GM23248 (cell line): ENCODE results near the gene CTNNA2. TPM values are rescaled to one million over a fixed set of nuclear protein-coding genes. Genes with fewer than 3 reads are reported as not detected.

Experiments
- DNase-seq: peaks from one replicate; pipeline ENCODE4 v3.0.0-alpha.2; 2015
- H2AFZ ChIP-seq: fragments of 200-600 bp; sonication (generic); 2 replicates; pipeline ENCODE4 v1.6.1; 2016; ENCODE audit warnings: antibody characterized with exemption
- H3F3A ChIP-seq: fragments of 200-600 bp; sonication (generic); 2 replicates; pipeline ENCODE4 v1.6.1; 2016; ENCODE audit warnings: mild to moderate bottlenecking, antibody characterized with exemption, mixed run types; ENCODE audit not compliant: insufficient read depth
- H3K27ac ChIP-seq: fragments of 200-600 bp; sonication (generic); 2 replicates; pipeline ENCODE4 v1.5.1; 2016; ENCODE audit warnings: mild to moderate bottlenecking
- H3K27me3 ChIP-seq: fragments of 200-600 bp; sonication (generic); replicated peaks from 2 replicates; pipeline ENCODE4 v1.6.1; 2016; ENCODE audit warnings: mild to moderate bottlenecking; ENCODE audit not compliant: insufficient read depth
- H3K36me3 ChIP-seq: fragments of 200-600 bp; sonication (generic); 2 replicates; pipeline ENCODE4 v1.6.1; 2016; ENCODE audit warnings: low read depth, mild to moderate bottlenecking
- H3K4me1 ChIP-seq: fragments of 200-600 bp; sonication (generic); 2 replicates; pipeline ENCODE4 v1.6.1; 2016; ENCODE audit warnings: mild to moderate bottlenecking; ENCODE audit not compliant: insufficient read depth
- H3K4me2 ChIP-seq: fragments of 200-600 bp; sonication (generic); one replicate; pipeline ENCODE4 v1.6.1; 2016; ENCODE audit warnings: mild to moderate bottlenecking; ENCODE audit not compliant: unreplicated experiment
- H3K4me3 ChIP-seq: fragments of 200-600 bp; sonication (generic); 2 replicates; pipeline ENCODE4 v1.5.1; 2016; ENCODE audit warnings: mild to moderate bottlenecking
- H3K79me2 ChIP-seq: fragments of 200-600 bp; sonication (generic); 2 replicates; pipeline ENCODE4 v1.6.1; 2016; ENCODE audit warnings: mild to moderate bottlenecking; ENCODE audit not compliant: insufficient read depth
- H3K9ac ChIP-seq: fragments of 200-600 bp; sonication (generic); 2 replicates; pipeline ENCODE4 v1.6.1; 2016; ENCODE audit warnings: mild to moderate bottlenecking
- H3K9me2 ChIP-seq: fragments of 200-600 bp; sonication (generic); 2 replicates; pipeline ENCODE4 v1.6.1; 2016; ENCODE audit warnings: mixed run types, mild to moderate bottlenecking, moderate library complexity; ENCODE audit not compliant: insufficient read depth
- H3K9me3 ChIP-seq: fragments of 200-600 bp; sonication (generic); one replicate; pipeline ENCODE4 v1.6.1; 2017; ENCODE audit warnings: low read depth
- H4K20me1 ChIP-seq: fragments of 200-600 bp; sonication (generic); 2 replicates; pipeline ENCODE4 v1.6.0; 2016; ENCODE audit not compliant: insufficient read depth
- EZH2 ChIP-seq: fragments of 200-600 bp; sonication (generic); IDR thresholded peaks from 2 replicates; pipeline ENCODE4 v1.6.1; 2018; ENCODE audit warnings: antibody characterized with exemption, mild to moderate bottlenecking; ENCODE audit not compliant: insufficient read depth, poor library complexity, severe bottlenecking
- EZH2phosphoT487 ChIP-seq: fragments of 200-600 bp; sonication (generic); IDR thresholded peaks from 2 replicates; pipeline ENCODE4 v1.6.1; 2018; ENCODE audit warnings: antibody characterized with exemption, moderate library complexity, mild to moderate bottlenecking, low read depth; ENCODE audit not compliant: insufficient read depth
- WGBS, 2 experiments: methylation state at CpG; one replicate each; pipeline ENCODE4 v1.1.6; 2015 to 2017; ENCODE audit warnings: low lambda C conversion rate in 2 of 2, low coverage in 1 of 2; ENCODE audit errors: missing lambda C conversion rate in 2 of 2; 5-methylcytosine and 5-hydroxymethylcytosine counted together
- in situ Hi-C: fragments of 300-500 bp; cut with MboI; formaldehyde crosslinking; loops from 2 replicates; pipeline ENCODE4 v1.15.0; 2020
- polyA plus RNA-seq: library from polyadenylated mRNA; unstranded; fragments of >200 nt; fragmentation: Nextera tagmentation; extraction: Ambion mirVana; gene quantifications from 2 replicates; pipeline ENCODE4 v1.2.1, GENCODE V29; 2016
- total RNA-seq: library from RNA; depleted of rRNA; stranded (reverse); fragments of >200 nt; shearing (Covaris generic); gene quantifications from 2 replicates; pipeline ENCODE4 v1.2.3, GENCODE V29; 2014

The CTNNA2 gene
- total and polyA plus RNA-seq, 2 experiments from 2014 or later: not detected

DNA sequence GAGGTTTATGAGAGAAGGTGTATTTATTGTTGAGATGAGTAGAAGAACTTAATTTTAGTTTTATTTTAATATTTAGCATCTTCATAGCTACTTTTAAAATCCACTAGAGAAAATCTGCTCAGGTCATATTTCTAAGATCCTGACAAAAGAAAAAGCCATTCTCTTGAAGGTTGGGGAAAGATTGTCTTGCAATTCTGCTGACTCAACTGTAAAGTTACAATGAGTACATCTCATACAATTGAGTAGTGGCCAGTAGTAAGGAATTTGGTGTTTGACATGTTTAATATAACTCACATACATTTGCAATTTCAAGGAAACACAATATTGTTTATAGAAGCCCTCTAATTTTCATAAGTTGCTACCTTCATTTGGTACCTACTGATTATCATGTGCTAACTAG is 447.2 kb downstream of the CTNNA2 start:
- Histone ChIP-seq H2AFZ (no peak overlapping the region), H3K9me3 (no peaks in the 10 kb centered on the region), H3K9me2 (no peaks in the 10 kb centered on the region), H3K79me2 (no peaks in the 10 kb centered on the region), H3K9ac (no peak overlapping the region), H3K4me3 (no peak overlapping the region), H3K4me1 (no peaks in the 10 kb centered on the region), H3F3A (no peaks in the 10 kb centered on the region), H3K27me3 (no peaks in the 10 kb centered on the region; the same call in 1 of the 2 replicates), H3K27ac (no peak overlapping the region), H3K4me2 (no peak overlapping the region), H3K36me3 (no peaks in the 10 kb centered on the region), H4K20me1 (no peaks in the 10 kb centered on the region)
- DNase-seq: no peak
- TF ChIP-seq EZH2phosphoT487: no peak
- no peak for TF ChIP-seq EZH2
- in situ Hi-C loops: no loop called here

DNA sequence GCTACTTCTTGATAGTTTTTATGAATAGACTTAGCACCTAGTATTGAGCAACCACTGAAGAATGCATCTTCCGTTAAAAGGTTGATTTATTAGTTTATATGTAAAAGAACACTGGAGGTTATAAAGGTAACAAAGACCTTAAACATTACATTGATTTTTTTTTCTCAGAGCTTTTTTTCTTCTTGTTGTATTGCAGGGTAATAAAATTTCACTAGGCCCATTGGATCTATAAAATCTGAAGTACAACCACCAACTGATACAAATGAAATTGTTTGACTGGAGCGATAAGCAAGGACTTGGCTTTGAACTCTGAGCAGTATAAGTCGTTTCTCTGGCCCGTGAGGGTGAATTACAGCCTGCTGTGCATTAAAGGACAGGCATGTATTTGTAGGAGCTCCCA is 447.7 kb downstream of the CTNNA2 start:
- WGBS, 2 experiments: 17 to 18% methylated on average over 4 of the region's 4 CpGs
- Histone ChIP-seq H3K27ac (no peak overlapping the region), H4K20me1 (no peaks in the 10 kb centered on the region), H3F3A (no peaks in the 10 kb centered on the region), H3K4me3 (no peak overlapping the region), H3K4me1 (no peaks in the 10 kb centered on the region), H3K79me2 (no peaks in the 10 kb centered on the region), H3K9me2 (no peaks in the 10 kb centered on the region), H3K27me3 (no peaks in the 10 kb centered on the region; the same call in 1 of the 2 replicates), H3K4me2 (no peak overlapping the region), H2AFZ (no peak overlapping the region), H3K9ac (no peak overlapping the region), H3K36me3 (no peaks in the 10 kb centered on the region), H3K9me3 (no peaks in the 10 kb centered on the region)
- TF ChIP-seq EZH2phosphoT487 (no peak), EZH2 (no peak)
- in situ Hi-C loops: no loop called here
- DNase-seq: no peak

- Histone ChIP-seq H3K27ac (no peak overlapping the region), H3K4me3 (no peak overlapping the region), H3K9me2 (no peaks in the 10 kb centered on the region), H3K9me3 (no peaks in the 10 kb centered on the region), H3K9ac (no peak overlapping the region), H3K27me3 (no peaks in the 10 kb centered on the region), H4K20me1 (no peaks in the 10 kb centered on the region), H3K79me2 (no peaks in the 10 kb centered on the region), H3K4me1 (no peaks in the 10 kb centered on the region), H3K4me2 (no peak overlapping the region), H3K36me3 (no peaks in the 10 kb centered on the region), H2AFZ (no peak overlapping the region), H3F3A (no peaks in the 10 kb centered on the region)
- WGBS, 2 experiments: 5 to 9% methylated on average over 5 of the region's 5 CpGs
- in situ Hi-C loops: no loop called here
- DNase-seq: no peak
- TF ChIP-seq EZH2phosphoT487 (no peak), EZH2 (no peak)
Measured at GRCh38 chr2:79964966-79965365, 452.1 kb downstream of the CTNNA2 start.

GRCh38 chr2:79966369-79966768 is 453.5 kb downstream of the CTNNA2 start:
- WGBS, 2 experiments: 10 to 19% methylated on average over 5 of the region's 5 CpGs
- H3K4me3 ChIP-seq: no peak overlapping the region
- TF ChIP-seq EZH2 (no peak), EZH2phosphoT487 (no peak)
- H3K79me2 ChIP-seq: no peaks in the 10 kb centered on the region
- H3K4me2 ChIP-seq: no peak overlapping the region
- no peaks in the 10 kb centered on the region for H3F3A ChIP-seq
- no peak overlapping the region for H2AFZ ChIP-seq
- no peaks in the 10 kb centered on the region for H3K27me3 ChIP-seq
- no peaks in the 10 kb centered on the region for H3K4me1 ChIP-seq
- H3K9ac ChIP-seq: no peak overlapping the region
- no peaks in the 10 kb centered on the region for H3K36me3 ChIP-seq
- in situ Hi-C loops: no loop called here
- H4K20me1 ChIP-seq: no peaks in the 10 kb centered on the region
- H3K9me2 ChIP-seq: no peaks in the 10 kb centered on the region
- H3K27ac ChIP-seq: no peak overlapping the region
- no peaks in the 10 kb centered on the region for H3K9me3 ChIP-seq
- no peak for DNase-seq

- no peaks in the 10 kb centered on the region for H3K9me3 ChIP-seq
- no peaks in the 10 kb centered on the region for H3F3A ChIP-seq
- H3K4me2 ChIP-seq: no peak overlapping the region
- no peak overlapping the region for H3K9ac ChIP-seq
- no peak overlapping the region for H3K4me3 ChIP-seq
- no peak for TF ChIP-seq EZH2
- TF ChIP-seq EZH2phosphoT487: no peak
- no peaks in the 10 kb centered on the region for H3K27me3 ChIP-seq
- no peak overlapping the region for H2AFZ ChIP-seq
- in situ Hi-C loops: no loop called here
- H4K20me1 ChIP-seq: no peaks in the 10 kb centered on the region
- WGBS, 2 experiments: 53 to 68% methylated on average over 6 of the region's 6 CpGs
- H3K9me2 ChIP-seq: no peaks in the 10 kb centered on the region
- H3K79me2 ChIP-seq: no peaks in the 10 kb centered on the region
- no peak for DNase-seq
- H3K4me1 ChIP-seq: no peaks in the 10 kb centered on the region
- no peaks in the 10 kb centered on the region for H3K36me3 ChIP-seq
- no peak overlapping the region for H3K27ac ChIP-seq
Measured at GRCh38 chr2:79966882-79967281, 454.0 kb downstream of the CTNNA2 start.
